D721Med (cell line): ENCODE results near the gene DEPP1.

Experiments
- DNase-seq: peaks from one replicate; pipeline ENCODE4 v3.0.0; 2011; ENCODE audit warnings: low spot score; ENCODE audit not compliant: insufficient read length
- FAIRE-seq: peaks from 2 replicates; lab custom pipeline; 2011; peaks lifted over from hg19 to GRCh38; lab: Jason Lieb, UNC
- TF ChIP-seq, protein P1 (sequence below): IDR thresholded peaks from 2 replicates; pipeline ENCODE4 v1.5.1; 2012; ENCODE audit warnings: mild to moderate bottlenecking, control low read depth; ENCODE audit not compliant: insufficient read depth; ENCODE audit errors: missing control alignments

The DEPP1 gene

GRCh38 chr10:44965104-44965503 lies 13.5 kb downstream of the DEPP1 start:
- no peak for DNase-seq
- TF ChIP-seq, protein P1, sequence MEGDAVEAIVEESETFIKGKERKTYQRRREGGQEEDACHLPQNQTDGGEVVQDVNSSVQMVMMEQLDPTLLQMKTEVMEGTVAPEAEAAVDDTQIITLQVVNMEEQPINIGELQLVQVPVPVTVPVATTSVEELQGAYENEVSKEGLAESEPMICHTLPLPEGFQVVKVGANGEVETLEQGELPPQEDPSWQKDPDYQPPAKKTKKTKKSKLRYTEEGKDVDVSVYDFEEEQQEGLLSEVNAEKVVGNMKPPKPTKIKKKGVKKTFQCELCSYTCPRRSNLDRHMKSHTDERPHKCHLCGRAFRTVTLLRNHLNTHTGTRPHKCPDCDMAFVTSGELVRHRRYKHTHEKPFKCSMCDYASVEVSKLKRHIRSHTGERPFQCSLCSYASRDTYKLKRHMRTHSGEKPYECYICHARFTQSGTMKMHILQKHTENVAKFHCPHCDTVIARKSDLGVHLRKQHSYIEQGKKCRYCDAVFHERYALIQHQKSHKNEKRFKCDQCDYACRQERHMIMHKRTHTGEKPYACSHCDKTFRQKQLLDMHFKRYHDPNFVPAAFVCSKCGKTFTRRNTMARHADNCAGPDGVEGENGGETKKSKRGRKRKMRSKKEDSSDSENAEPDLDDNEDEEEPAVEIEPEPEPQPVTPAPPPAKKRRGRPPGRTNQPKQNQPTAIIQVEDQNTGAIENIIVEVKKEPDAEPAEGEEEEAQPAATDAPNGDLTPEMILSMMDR: no peak
- no peak for FAIRE-seq

GRCh38 chr10:44963772-44964633 lies 14.6 kb downstream of the DEPP1 start:
- DNase-seq (no peak), FAIRE-seq (no peak)
- TF ChIP-seq, protein P1: no peak

DNA sequence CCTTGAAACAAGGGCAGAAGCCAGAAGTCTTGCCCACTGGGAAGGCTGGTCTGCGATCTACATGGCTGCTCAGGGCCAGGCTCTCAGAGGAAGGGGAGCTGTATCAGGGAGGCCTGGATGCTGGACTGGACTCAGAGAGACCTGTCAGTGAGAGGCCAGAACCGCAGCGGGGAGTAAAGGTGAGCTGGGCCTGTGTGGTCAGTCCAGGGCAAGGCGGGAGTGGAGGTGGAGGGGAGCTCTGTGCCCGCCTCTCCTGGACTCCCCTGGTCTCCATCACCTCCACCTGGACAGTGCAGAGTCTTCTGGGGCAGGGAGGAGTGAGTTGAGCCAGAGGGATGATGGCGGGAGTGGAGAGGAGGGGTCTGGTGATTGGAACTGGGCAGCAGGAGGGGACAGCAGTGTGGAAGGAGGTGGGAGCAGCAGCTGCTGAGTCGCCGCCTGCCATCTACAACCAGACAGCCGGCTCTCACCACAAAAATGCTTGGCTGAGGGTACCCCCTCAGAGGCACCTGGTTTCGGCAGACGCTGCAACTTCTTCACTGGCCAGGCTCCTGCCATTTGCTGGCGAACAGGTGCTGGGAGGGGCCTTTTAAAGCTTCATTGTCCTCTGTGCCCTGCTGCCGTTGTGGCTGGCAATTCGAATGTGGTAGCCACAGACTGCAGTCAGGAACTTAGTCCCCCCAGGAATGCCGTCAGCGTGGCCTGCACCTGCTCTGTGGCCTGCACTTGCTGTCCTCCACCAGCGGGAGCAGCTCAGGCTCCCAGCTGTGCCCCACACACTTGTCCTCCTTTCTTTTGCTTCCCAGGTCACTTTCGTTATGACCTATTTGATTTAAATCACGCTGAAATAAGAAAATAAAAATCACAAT lies 15.5 kb downstream of the DEPP1 start:
- DNase-seq: no peak
- TF ChIP-seq, protein P1: no peak
- FAIRE-seq: no peak

DNA sequence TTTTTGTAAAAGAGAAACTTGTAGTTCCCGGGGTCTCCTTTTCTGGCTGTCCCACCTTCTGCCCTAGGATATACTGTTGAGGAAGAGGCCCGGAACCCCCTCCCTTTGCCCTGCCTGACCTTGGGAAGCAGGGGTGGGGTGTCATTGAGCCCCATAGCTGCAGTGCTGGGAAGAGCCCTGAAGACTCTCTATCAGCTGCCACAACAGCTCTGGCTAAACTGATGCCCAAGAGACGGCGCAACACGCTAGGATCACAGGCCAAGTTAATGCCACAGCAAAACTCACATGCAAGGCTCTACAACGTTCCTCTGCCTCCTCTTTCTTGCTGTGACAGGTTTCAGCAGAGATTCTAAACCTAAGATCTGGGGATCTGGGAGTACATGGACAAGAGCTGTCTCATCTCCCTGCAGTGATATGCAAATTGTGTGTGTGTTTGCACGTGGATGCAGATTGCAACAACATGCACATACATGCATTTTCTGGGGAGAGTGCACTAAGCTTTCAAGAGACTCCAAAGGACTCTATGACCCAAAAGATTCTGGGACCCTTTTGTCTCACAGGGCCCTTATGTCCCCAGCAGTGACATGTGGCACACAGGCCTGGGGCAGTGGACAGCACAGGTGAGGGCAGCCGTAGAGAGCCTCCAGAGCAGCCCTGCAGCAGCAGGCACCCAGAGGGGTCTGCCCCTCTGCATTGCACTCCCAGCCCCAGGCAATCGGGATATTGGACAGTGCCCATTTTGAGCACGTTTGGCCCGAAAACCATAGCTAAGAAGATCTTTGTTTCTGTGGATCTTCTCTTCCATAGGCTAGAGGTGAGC lies 16.5 kb downstream of the DEPP1 start:
- TF ChIP-seq, protein P1: no peak
- FAIRE-seq (no peak), DNase-seq (no peak)

- FAIRE-seq (no peak), DNase-seq (no peak)
- TF ChIP-seq, protein P1: no peak
Observed at GRCh38 chr10:44961230-44961571, 17.4 kb downstream of the DEPP1 start.

DNA sequence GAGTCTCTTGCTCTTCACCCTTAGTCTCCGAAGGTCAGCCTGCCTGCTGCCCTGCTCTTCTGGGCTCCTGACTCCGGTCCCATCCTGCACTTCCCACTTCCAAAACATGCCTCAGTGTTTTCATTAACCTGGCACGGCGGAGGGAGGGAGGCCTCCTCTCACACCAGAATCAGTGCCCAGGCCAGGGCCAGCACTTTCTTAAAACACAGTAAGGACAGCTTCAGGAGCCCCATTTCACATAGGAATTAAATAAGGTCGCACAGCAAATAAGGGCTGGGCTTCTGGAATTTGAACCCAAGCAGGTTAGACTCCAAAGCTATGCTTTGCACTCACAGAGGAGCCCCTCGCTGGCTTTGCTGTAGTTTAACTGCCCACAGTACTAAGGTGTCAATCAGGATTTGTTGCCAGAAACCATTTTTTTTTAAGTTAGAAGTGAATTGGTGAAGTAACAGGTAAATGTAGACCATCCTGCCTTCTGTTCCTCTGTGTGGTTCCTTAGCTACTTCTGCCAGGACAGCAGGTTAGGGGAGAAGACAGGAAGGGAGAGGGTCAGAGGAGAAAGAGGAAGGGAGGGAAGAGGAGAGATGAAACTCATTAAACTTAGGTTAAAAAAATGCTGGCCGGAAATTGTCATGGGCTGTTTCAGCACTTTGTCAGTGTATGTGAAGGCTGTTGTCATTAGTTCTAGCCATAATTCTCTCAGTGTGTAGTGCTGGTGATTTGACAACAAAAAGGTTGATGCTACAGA lies 18.0 kb downstream of the DEPP1 start:
- TF ChIP-seq, protein P1: no peak
- DNase-seq (no peak), FAIRE-seq (no peak)
